Fibroblast of lung (primary cell): ENCODE results near the gene CDC25B. TPM values are rescaled to one million over a fixed set of nuclear protein-coding genes. Genes with fewer than 3 reads are reported as not detected.

Experiments used
- DNase-seq, 2 donors: peaks; one replicate each; pipeline versions ENCODE4 v3.0.0 to v3.0.0-alpha.2; 2010; ENCODE audit warnings: low read depth in 2 of 2
- H2AFZ ChIP-seq: 2 replicates; pipeline ENCODE4 v1.5.1; 2012; ENCODE audit warnings: low read length, control low read depth, inconsistent platforms
- H3K27ac ChIP-seq: 2 replicates; pipeline ENCODE4 v1.5.1; 2011; ENCODE audit warnings: low read length, control low read depth; ENCODE audit not compliant: insufficient read depth
- H3K27me3 ChIP-seq: 2 replicates; pipeline ENCODE4 v1.5.1; 2011; ENCODE audit warnings: mild to moderate bottlenecking, low read length; ENCODE audit not compliant: control insufficient read depth, insufficient read depth
- H3K36me3 ChIP-seq: 2 replicates; pipeline ENCODE4 v1.5.1; 2011; ENCODE audit warnings: low read length; ENCODE audit not compliant: control insufficient read depth, insufficient read depth
- H3K4me1 ChIP-seq: 2 replicates; pipeline ENCODE4 v1.5.1; 2011; ENCODE audit warnings: low read length; ENCODE audit not compliant: control insufficient read depth, insufficient read depth; ENCODE audit errors: extremely low read depth
- H3K4me2 ChIP-seq: 2 replicates; pipeline ENCODE4 v1.5.1; 2011; ENCODE audit warnings: low read length, control low read depth; ENCODE audit not compliant: insufficient read depth; ENCODE audit errors: extremely low read depth
- H3K4me3 ChIP-seq, 4 experiments: fragments of 200-600 bp in 1 of 4; sonication (generic) in 1 of 4; replicated peaks in 1 of 4; 2 replicates each; pipeline ENCODE4 v1.5.1; 2011 to 2016; ENCODE audit warnings: low read length in 4 of 4, low read depth in 3 of 4, mild to moderate bottlenecking in 3 of 4, control low read depth in 2 of 4, inconsistent platforms in 1 of 4, mixed read lengths in 1 of 4; ENCODE audit not compliant: insufficient read depth in 1 of 4; ENCODE audit errors: control extremely low read depth in 1 of 4
- H3K79me2 ChIP-seq: 2 replicates; pipeline ENCODE4 v1.5.1; 2012; ENCODE audit warnings: mild to moderate bottlenecking, low read length, inconsistent platforms; ENCODE audit not compliant: control insufficient read depth, insufficient read depth
- H3K9ac ChIP-seq: 2 replicates; pipeline ENCODE4 v1.5.1; 2011; ENCODE audit warnings: mild to moderate bottlenecking, low read length, control low read depth; ENCODE audit not compliant: insufficient read depth
- H3K9me3 ChIP-seq: 2 replicates; pipeline ENCODE4 v1.5.1; 2012; ENCODE audit warnings: low read depth, low read length; ENCODE audit not compliant: control insufficient read depth, insufficient read depth
- H4K20me1 ChIP-seq: 2 replicates; pipeline ENCODE4 v1.5.1; 2011; ENCODE audit warnings: low read length; ENCODE audit not compliant: control insufficient read depth, insufficient read depth; ENCODE audit errors: extremely low read depth
- EZH2 ChIP-seq: IDR thresholded peaks from 2 replicates; pipeline ENCODE4 v1.5.1; 2012; ENCODE audit warnings: low read length, control low read depth, mild to moderate bottlenecking; ENCODE audit errors: missing control alignments
- polyA plus RNA-seq, 2 donors: library from polyadenylated mRNA; depleted of rRNA in 1 of 2; stranded (reverse) in 1 of 2; unstranded in 1 of 2; fragments of >200 nt; gene quantifications; 2 replicates each; pipeline ENCODE4 v1.2.1, GENCODE V29; 2011 to 2012; ENCODE audit warnings: missing spikeins in 1 of 2
- total RNA-seq: library from RNA; depleted of rRNA; stranded (reverse); fragments of >200 nt; gene quantifications from 2 replicates; pipeline ENCODE4 v1.2.1, GENCODE V29; 2014
- TF ChIP-seq, protein P1 (sequence below), 2 donors: IDR thresholded peaks in 1 of 2; conservative IDR thresholded peaks in 1 of 2; 1 replicate in 1 of 2; 2 replicates in 1 of 2; pipeline ENCODE4 v1.5.1; 2011 to 2012; ENCODE audit warnings: low read length in 2 of 2, control low read depth in 1 of 2, inconsistent platforms in 1 of 2, low read depth in 1 of 2, mild to moderate bottlenecking in 1 of 2

CDC25B gene
- total and polyA plus RNA-seq, 2 donors (not counting 1 experiment from before 2014, with no cell fraction given) = 38.2 to 62.1 TPM

DNA sequence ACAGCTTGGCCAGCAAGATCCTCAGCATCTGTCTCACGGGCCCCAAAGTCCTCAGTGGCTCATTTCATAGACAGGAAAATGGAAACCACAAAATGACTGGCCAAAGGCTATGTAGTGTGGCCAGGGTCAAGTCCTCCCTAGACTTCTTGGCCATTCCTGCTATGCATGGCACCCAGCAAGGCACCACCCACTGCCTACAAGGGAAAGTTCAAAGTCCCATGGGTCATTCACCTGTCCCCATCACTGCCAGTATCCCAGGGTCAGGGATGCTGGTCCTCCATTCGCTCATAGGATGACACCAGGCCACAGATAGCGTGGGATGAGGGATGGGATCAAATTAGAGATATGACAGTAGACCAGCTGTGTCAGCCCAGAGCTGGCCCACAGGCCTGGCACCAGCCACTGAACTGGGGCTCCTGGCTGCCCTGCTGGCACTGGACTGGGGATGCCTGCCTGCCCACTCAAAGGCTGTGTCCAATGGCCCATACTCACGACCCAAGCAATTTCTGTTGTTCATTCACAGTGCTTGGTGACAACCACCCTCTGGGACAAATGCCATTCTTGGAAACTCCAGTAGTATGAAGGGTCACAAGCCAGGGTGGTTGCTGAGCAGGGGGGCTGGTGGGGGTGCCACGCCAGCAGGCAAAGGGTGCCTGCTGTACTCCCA, 40.2 kb upstream of the CDC25B start:
- H2AFZ ChIP-seq = no peak overlapping the region
- no peak overlapping the region for H3K27ac ChIP-seq
- no peaks in the 10 kb centered on the region for H4K20me1 ChIP-seq
- no peaks in the 10 kb centered on the region for H3K4me1 ChIP-seq
- no peak overlapping the region for H3K9ac ChIP-seq
- H3K4me2 ChIP-seq = no peak overlapping the region
- no peaks in the 10 kb centered on the region for H3K27me3 ChIP-seq
- H3K36me3 ChIP-seq = peaks cover 3% of the 10 kb centered on the region
- no peaks in the 10 kb centered on the region for H3K79me2 ChIP-seq
- no peak for TF ChIP-seq EZH2
- TF ChIP-seq, protein P1, sequence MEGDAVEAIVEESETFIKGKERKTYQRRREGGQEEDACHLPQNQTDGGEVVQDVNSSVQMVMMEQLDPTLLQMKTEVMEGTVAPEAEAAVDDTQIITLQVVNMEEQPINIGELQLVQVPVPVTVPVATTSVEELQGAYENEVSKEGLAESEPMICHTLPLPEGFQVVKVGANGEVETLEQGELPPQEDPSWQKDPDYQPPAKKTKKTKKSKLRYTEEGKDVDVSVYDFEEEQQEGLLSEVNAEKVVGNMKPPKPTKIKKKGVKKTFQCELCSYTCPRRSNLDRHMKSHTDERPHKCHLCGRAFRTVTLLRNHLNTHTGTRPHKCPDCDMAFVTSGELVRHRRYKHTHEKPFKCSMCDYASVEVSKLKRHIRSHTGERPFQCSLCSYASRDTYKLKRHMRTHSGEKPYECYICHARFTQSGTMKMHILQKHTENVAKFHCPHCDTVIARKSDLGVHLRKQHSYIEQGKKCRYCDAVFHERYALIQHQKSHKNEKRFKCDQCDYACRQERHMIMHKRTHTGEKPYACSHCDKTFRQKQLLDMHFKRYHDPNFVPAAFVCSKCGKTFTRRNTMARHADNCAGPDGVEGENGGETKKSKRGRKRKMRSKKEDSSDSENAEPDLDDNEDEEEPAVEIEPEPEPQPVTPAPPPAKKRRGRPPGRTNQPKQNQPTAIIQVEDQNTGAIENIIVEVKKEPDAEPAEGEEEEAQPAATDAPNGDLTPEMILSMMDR (conservative IDR thresholded peaks at IDR 0.05 in 1 of 2, IDR thresholded peaks at IDR 0.05 in 1 of 2; ENCODE audit: low read depth in 1 of 2, low read length in 2 of 2) = no peak
- DNase-seq = no peak
- H3K9me3 ChIP-seq = no peaks in the 10 kb centered on the region
- no peak overlapping the region for H3K4me3 ChIP-seq

DNA sequence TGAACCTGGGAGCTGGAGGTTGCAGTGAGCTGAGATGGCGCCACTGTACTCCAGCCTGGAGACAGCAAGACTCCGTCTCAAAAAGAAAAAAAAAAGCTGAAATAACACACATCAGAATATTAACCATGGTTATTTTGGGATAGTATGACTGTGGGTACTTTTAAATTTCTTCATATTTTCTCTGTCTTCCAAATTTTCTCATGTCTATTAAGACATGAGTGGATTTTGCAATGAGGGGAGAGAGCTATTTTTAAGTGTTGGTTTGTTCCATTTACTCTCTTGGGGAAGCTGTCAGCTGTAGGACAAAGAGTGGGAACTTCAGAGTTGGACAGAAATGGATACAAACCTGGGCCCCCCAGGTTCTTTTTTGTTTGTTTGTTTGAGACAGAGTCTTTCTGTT, 38.8 kb upstream of the CDC25B start:
- Histone ChIP-seq H3K27ac (no peak overlapping the region), H3K27me3 (no peaks in the 10 kb centered on the region)

DNA sequence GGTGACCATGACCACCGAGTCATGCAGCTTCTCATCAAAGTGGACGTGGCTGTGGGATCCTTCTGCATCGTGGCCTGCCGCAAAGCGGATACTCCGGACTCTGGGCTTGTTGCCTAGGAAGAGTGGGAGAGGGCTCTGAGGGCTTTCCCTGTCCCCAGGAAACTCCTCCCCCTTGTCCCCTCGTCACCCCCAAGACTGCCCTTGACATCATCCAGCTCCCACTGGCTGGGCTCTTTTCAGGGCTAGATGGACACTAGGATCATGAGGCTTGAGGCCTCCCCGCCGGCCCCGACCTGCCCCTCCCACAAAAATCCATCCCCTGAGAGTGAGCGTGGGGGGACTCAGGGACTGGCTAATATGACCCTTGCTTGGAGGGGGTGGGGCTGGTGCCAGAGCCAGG, 37.5 kb upstream of the CDC25B start:
- H3K9ac ChIP-seq = no peak overlapping the region
- H3K4me2 ChIP-seq = no peak overlapping the region
- H3K9me3 ChIP-seq = no peaks in the 10 kb centered on the region
- no peaks in the 10 kb centered on the region for H3K27me3 ChIP-seq
- DNase-seq = no peak
- H3K36me3 ChIP-seq = peaks cover 3% of the 10 kb centered on the region
- TF ChIP-seq EZH2 = no peak
- TF ChIP-seq, protein P1 (conservative IDR thresholded peaks at IDR 0.05 in 1 of 2, IDR thresholded peaks at IDR 0.05 in 1 of 2; ENCODE audit: low read depth in 1 of 2, low read length in 2 of 2) = no peak
- H3K79me2 ChIP-seq = no peaks in the 10 kb centered on the region
- no peak overlapping the region for H3K27ac ChIP-seq
- no peaks in the 10 kb centered on the region for H4K20me1 ChIP-seq
- no peak overlapping the region for H3K4me3 ChIP-seq
- H2AFZ ChIP-seq = no peak overlapping the region
- no peaks in the 10 kb centered on the region for H3K4me1 ChIP-seq

More for the DNA sequence above, 38.8 kb upstream of the CDC25B start:
- Histone ChIP-seq H3K4me2 (no peak overlapping the region), H3K4me1 (no peaks in the 10 kb centered on the region), H3K9me3 (no peaks in the 10 kb centered on the region), H3K9ac (no peak overlapping the region), H3K36me3 (peaks cover 3% of the 10 kb centered on the region), H3K4me3 (no peak overlapping the region), H4K20me1 (no peaks in the 10 kb centered on the region), H3K79me2 (no peaks in the 10 kb centered on the region), H2AFZ (no peak overlapping the region)
- TF ChIP-seq EZH2 = no peak
- TF ChIP-seq, protein P1 (conservative IDR thresholded peaks at IDR 0.05 in 1 of 2, IDR thresholded peaks at IDR 0.05 in 1 of 2; ENCODE audit: low read depth in 1 of 2, low read length in 2 of 2) = no peak
- DNase-seq = no peak
